Liver (tissue), 9 donors: ENCODE measurements around the gene KXD1. TPM values are rescaled to one million over a fixed set of nuclear protein-coding genes. Genes with fewer than 3 reads are reported as not detected.

Source experiments
- DNase-seq: peaks from one replicate; pipeline ENCODE4 v3.0.0-alpha.2; 2017; ENCODE audit warnings: low spot score
- H3K27ac ChIP-seq, 2 donors: one replicate each; pipeline ENCODE4 v1.7.0; 2013; ENCODE audit warnings: inconsistent platforms in 2 of 2, low read length in 2 of 2, control low read depth in 1 of 2, low read depth in 1 of 2, mild to moderate bottlenecking in 1 of 2
- H3K27me3 ChIP-seq, 4 donors: one replicate each; pipeline versions ENCODE4 v1.6.1 to v1.7.0; 2013; ENCODE audit warnings: low read length in 3 of 4, inconsistent platforms in 1 of 4, mild to moderate bottlenecking in 1 of 4, moderate library complexity in 1 of 4; ENCODE audit not compliant: control insufficient read depth in 4 of 4, insufficient read depth in 4 of 4
- H3K36me3 ChIP-seq, 4 donors: one replicate each; pipeline versions ENCODE4 v1.6.1 to v1.7.0; 2013; ENCODE audit warnings: low read length in 3 of 4, mild to moderate bottlenecking in 3 of 4, low read depth in 1 of 4, moderate library complexity in 1 of 4; ENCODE audit not compliant: control insufficient read depth in 4 of 4, insufficient read depth in 3 of 4
- H3K4me1 ChIP-seq, 4 donors: one replicate each; pipeline versions ENCODE4 v1.6.1 to v1.7.0; 2013; ENCODE audit warnings: low read length in 3 of 4, mild to moderate bottlenecking in 3 of 4, moderate library complexity in 1 of 4; ENCODE audit not compliant: control insufficient read depth in 4 of 4, insufficient read depth in 4 of 4
- H3K4me3 ChIP-seq, 3 donors: one replicate each; pipeline versions ENCODE4 v1.6.1 to v1.7.0; 2013; ENCODE audit warnings: low read length in 3 of 3, control low read depth in 1 of 3, low read depth in 1 of 3, mild to moderate bottlenecking in 1 of 3
- H3K9ac ChIP-seq, 2 donors: one replicate each; pipeline ENCODE4 v1.7.0; 2013; ENCODE audit warnings: low read length in 2 of 2, mild to moderate bottlenecking in 2 of 2, moderate library complexity in 2 of 2, control low read depth in 1 of 2, low read depth in 1 of 2
- H3K9me3 ChIP-seq, 4 donors: one replicate each; pipeline versions ENCODE4 v1.6.1 to v1.7.0; 2013; ENCODE audit warnings: low read length in 3 of 4; ENCODE audit not compliant: control insufficient read depth in 4 of 4
- ATF3 ChIP-seq: IDR thresholded peaks from 2 replicates; pipeline ENCODE4 v1.6.1; 2016; ENCODE audit warnings: antibody characterized with exemption
- EGR1 ChIP-seq, 2 donors: IDR thresholded peaks; 2 replicates each; pipeline ENCODE4 v1.6.1; 2016 to 2018; ENCODE audit warnings: antibody characterized with exemption in 2 of 2, low read depth in 2 of 2
- FOXA1 ChIP-seq: IDR thresholded peaks from 2 replicates; pipeline ENCODE4 v1.6.1; 2016; ENCODE audit warnings: antibody characterized with exemption
- FOXA2 ChIP-seq: IDR thresholded peaks from 2 replicates; pipeline ENCODE4 v1.6.1; 2016; ENCODE audit warnings: antibody characterized with exemption
- GABPA ChIP-seq, 2 donors: IDR thresholded peaks in 1 of 2; conservative IDR thresholded peaks in 1 of 2; 2 replicates each; pipeline ENCODE4 v1.6.1; 2016; ENCODE audit warnings: antibody characterized with exemption in 2 of 2, mild to moderate bottlenecking in 1 of 2, moderate library complexity in 1 of 2
- HNF4A ChIP-seq, 2 donors: conservative IDR thresholded peaks; 2 replicates each; pipeline ENCODE4 v1.6.1; 2016; ENCODE audit warnings: antibody characterized with exemption in 2 of 2, mild to moderate bottlenecking in 2 of 2
- HNF4G ChIP-seq: IDR thresholded peaks from 2 replicates; pipeline ENCODE4 v1.6.1; 2016; ENCODE audit warnings: antibody characterized with exemption
- JUND ChIP-seq, 2 donors: IDR thresholded peaks; 2 replicates each; pipeline ENCODE4 v1.6.1; 2016; ENCODE audit warnings: antibody characterized with exemption in 2 of 2
- NR2F2 ChIP-seq: IDR thresholded peaks from 2 replicates; pipeline ENCODE4 v1.6.1; 2016; ENCODE audit warnings: antibody characterized with exemption
- RAD21 ChIP-seq, 2 donors: IDR thresholded peaks; 2 replicates each; pipeline ENCODE4 v1.6.1; 2016; ENCODE audit warnings: antibody characterized with exemption in 2 of 2, mild to moderate bottlenecking in 2 of 2
- REST ChIP-seq: IDR thresholded peaks from 2 replicates; pipeline ENCODE4 v1.6.1; 2016; ENCODE audit warnings: antibody characterized with exemption, mild to moderate bottlenecking
- RXRA ChIP-seq, 2 donors: IDR thresholded peaks; 2 replicates each; pipeline ENCODE4 v1.6.1; 2017 to 2018; ENCODE audit warnings: antibody characterized with exemption in 2 of 2, mild to moderate bottlenecking in 1 of 2
- SP1 ChIP-seq: IDR thresholded peaks from 2 replicates; pipeline ENCODE4 v1.6.1; 2018; ENCODE audit warnings: antibody characterized with exemption, mild to moderate bottlenecking
- TAF1 ChIP-seq: conservative IDR thresholded peaks from 2 replicates; pipeline ENCODE4 v1.6.1; 2016; ENCODE audit warnings: antibody characterized with exemption, mild to moderate bottlenecking
- YY1 ChIP-seq: IDR thresholded peaks from 2 replicates; pipeline ENCODE4 v1.6.1; 2016; ENCODE audit warnings: antibody characterized with exemption, mild to moderate bottlenecking
- ZBTB33 ChIP-seq: IDR thresholded peaks from 2 replicates; pipeline ENCODE4 v1.6.1; 2016; ENCODE audit warnings: antibody characterized with exemption
- WGBS: extraction: QIAGEN DNeasy Blood & Tissue Kit; methylation state at CpG from one replicate; pipeline ENCODE4 v1.1.7; 2013; 5-methylcytosine and 5-hydroxymethylcytosine counted together
- polyA plus RNA-seq, 2 donors: library from polyadenylated mRNA; stranded (reverse) in 1 of 2; unstranded in 1 of 2; fragments of 200-250 nt in 1 of 2; fragments of >200 nt in 1 of 2; fragmentation: Nextera tagmentation in 1 of 2; extraction: Ambion mirVana in 1 of 2; gene quantifications; one replicate each; pipeline versions ENCODE4 v1.2.1 to v1.2.3, GENCODE V29; 2013 to 2015
- total RNA-seq, 2 donors: library from RNA; depleted of rRNA; stranded (reverse); fragments of >200 nt; gene quantifications; one replicate each; pipeline ENCODE4 v1.2.3, GENCODE V29; 2014
- TF ChIP-seq, protein P1 (sequence below): fragments of 150-350 bp; IDR thresholded peaks from 2 replicates; pipeline ENCODE4 v1.5.1; 2017; ENCODE audit warnings: improper control_type of control experiment, low read depth, low read length; ENCODE audit not compliant: missing input control
- TF ChIP-seq, protein P2 (sequence below): IDR thresholded peaks from 2 replicates; pipeline ENCODE4 v1.6.1; 2016; ENCODE audit warnings: antibody characterized with exemption
- donor health status: healthy.
- donor health status: healthy.
- donor health status: healthy.
- donor health status: healthy.
- donor health status: healthy.

KXD1 gene
- total and polyA plus RNA-seq, 4 donors = 31.8 to 53.6 (median 43.4) TPM

- Histone ChIP-seq H3K4me1 (peaks cover 3 to 20% (median 9%) of the 10 kb centered on the region in 4 donors), H3K4me3 (no peak overlapping the region), H3K9me3 (no peaks in the 10 kb centered on the region), H3K27ac (no peak overlapping the region), H3K27me3 (no peaks in the 10 kb centered on the region), H3K9ac (no peak overlapping the region), H3K36me3 (peaks cover 5 to 35% (median 10%) of the 10 kb centered on the region in 4 donors)
- DNase-seq = no peak
- TF ChIP-seq RXRA (IDR thresholded peaks at IDR 0.05) (no peak), FOXA2 (no peak), TAF1 (no peak), REST (no peak), HNF4A (conservative IDR thresholded peaks at IDR 0.05) (no peak), JUND (IDR thresholded peaks at IDR 0.05) (no peak), HNF4G (no peak), NR2F2 (no peak), GABPA (IDR thresholded peaks at IDR 0.05 in 1 of 2, conservative IDR thresholded peaks at IDR 0.05 in 1 of 2) (no peak), EGR1 (IDR thresholded peaks at IDR 0.05; ENCODE audit: low read depth in 2 of 2) (no peak), RAD21 (IDR thresholded peaks at IDR 0.05) (no peak), ZBTB33 (no peak), YY1 (no peak), SP1 (no peak), FOXA1 (no peak), ATF3 (no peak)
- TF ChIP-seq, protein P1, sequence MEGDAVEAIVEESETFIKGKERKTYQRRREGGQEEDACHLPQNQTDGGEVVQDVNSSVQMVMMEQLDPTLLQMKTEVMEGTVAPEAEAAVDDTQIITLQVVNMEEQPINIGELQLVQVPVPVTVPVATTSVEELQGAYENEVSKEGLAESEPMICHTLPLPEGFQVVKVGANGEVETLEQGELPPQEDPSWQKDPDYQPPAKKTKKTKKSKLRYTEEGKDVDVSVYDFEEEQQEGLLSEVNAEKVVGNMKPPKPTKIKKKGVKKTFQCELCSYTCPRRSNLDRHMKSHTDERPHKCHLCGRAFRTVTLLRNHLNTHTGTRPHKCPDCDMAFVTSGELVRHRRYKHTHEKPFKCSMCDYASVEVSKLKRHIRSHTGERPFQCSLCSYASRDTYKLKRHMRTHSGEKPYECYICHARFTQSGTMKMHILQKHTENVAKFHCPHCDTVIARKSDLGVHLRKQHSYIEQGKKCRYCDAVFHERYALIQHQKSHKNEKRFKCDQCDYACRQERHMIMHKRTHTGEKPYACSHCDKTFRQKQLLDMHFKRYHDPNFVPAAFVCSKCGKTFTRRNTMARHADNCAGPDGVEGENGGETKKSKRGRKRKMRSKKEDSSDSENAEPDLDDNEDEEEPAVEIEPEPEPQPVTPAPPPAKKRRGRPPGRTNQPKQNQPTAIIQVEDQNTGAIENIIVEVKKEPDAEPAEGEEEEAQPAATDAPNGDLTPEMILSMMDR = no peak
- TF ChIP-seq, protein P2, sequence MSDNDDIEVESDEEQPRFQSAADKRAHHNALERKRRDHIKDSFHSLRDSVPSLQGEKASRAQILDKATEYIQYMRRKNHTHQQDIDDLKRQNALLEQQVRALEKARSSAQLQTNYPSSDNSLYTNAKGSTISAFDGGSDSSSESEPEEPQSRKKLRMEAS = no peak
- 97% methylated on average over 17 of the region's 17 CpGs for WGBS
Measured at GRCh38 chr19:18537431-18537830, 20.2 kb upstream of the KXD1 start.
